22Rv1 (cell line): ENCODE measurements around the gene YBX2.

Experiments used
- H3K27ac ChIP-seq: fragments of 450-650 bp; 2 replicates; pipeline ENCODE4 v1.5.1; 2017
- ZFX ChIP-seq: fragments of 450-650 bp; IDR thresholded peaks from 2 replicates; pipeline ENCODE4 v1.6.1; 2017; ENCODE audit warnings: antibody characterized with exemption, borderline replicate concordance
- TF ChIP-seq, protein P1 (sequence below): fragments of 450-650 bp; IDR thresholded peaks from 2 replicates; pipeline ENCODE4 v1.5.1; 2017; ENCODE audit warnings: mild to moderate bottlenecking

YBX2 gene

DNA sequence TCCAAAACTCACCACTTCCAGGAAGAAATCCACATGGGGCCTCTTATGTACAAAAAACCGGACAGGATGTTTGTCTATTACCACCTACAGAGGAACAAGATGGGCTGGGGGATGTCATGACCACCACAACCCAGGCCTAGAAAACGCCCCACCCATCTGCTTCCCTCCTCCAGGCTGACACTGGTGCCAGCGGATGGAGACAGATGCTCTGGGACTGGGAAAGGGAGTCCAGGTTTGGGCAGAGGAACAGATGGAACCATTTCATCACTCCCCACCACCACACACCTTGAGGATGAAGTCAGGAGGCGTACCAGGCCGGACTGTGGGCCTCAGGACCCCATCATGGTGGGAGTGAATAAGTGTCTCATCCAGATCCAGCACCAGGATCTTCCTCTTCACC is 47.7 kb downstream of the YBX2 start:
- no peak overlapping the region for H3K27ac ChIP-seq
- no peak for TF ChIP-seq ZFX
- TF ChIP-seq, protein P1, sequence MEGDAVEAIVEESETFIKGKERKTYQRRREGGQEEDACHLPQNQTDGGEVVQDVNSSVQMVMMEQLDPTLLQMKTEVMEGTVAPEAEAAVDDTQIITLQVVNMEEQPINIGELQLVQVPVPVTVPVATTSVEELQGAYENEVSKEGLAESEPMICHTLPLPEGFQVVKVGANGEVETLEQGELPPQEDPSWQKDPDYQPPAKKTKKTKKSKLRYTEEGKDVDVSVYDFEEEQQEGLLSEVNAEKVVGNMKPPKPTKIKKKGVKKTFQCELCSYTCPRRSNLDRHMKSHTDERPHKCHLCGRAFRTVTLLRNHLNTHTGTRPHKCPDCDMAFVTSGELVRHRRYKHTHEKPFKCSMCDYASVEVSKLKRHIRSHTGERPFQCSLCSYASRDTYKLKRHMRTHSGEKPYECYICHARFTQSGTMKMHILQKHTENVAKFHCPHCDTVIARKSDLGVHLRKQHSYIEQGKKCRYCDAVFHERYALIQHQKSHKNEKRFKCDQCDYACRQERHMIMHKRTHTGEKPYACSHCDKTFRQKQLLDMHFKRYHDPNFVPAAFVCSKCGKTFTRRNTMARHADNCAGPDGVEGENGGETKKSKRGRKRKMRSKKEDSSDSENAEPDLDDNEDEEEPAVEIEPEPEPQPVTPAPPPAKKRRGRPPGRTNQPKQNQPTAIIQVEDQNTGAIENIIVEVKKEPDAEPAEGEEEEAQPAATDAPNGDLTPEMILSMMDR: no peak

GRCh38 chr17:7243838-7244237 is 50.6 kb downstream of the YBX2 start:
- peak overlapping the region; percentile 98 for H3K27ac ChIP-seq

DNA sequence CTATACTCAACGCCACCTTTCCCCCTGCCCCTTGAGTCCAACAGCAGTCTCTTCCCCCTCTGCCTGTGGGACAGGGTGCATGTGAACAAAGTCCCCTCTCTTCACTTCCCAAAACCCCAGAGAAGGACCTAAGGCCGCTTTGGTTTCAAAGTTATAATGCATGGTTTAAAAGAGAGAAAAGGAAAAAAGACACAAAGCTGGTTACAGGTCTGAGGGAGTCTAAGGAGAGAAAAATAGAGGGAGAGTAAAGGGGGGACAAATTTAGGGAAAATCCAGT is 51.0 kb downstream of the YBX2 start:
- no peak for TF ChIP-seq ZFX
- TF ChIP-seq, protein P1: no peak
- H3K27ac ChIP-seq: peak overlapping the region; percentile 98

- peak overlapping the region; percentile 98 for H3K27ac ChIP-seq
- no peak for TF ChIP-seq ZFX
- TF ChIP-seq, protein P1: no peak
Observed at GRCh38 chr17:7242717-7243452, 51.6 kb downstream of the YBX2 start.

DNA sequence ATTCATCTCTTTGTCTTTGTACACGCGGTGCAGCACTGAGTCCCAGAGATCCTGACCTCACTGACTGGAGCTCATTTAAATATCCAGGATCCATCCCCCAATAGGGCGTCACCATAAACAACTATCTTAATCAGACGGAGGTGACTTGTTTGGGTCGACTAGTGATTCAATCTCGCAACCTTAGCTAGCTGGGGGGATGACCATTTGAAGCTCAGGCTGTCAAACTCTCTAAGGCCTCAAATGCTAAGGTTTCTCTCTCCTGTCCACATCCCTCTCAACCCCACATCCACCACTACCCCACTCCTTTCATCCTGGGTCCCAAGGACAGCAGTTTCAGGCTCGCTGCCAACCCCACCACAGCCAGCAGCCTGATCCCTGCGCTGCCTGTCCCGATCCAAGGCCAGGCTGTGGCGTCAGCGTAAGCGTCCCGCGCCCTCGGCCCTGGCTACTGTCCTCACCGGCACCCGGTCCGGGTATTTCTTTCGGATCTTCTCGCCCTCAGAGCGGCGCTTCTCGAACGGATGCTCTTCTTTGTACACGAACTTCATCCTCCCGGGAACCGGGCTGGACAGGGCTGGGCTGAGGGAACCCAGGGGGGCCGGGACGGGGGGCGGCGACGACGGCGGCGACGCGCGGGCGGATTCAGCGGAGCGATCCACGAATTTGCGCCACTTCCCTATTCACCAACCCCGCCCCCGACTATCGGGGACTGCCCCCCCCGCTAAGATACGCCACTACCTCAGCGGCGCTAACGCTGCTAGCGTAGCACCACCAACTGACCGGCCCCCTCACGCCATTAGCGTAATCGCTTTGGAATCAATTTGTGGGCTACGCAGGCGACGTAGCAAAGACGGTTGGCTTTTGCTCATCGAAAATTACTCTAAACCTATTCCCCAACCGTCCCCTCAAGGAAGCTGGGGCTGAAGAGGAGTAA is 52.4 kb downstream of the YBX2 start, which contains the start of gene GABARAP:
TSS of gene GABARAP (minus strand) at position 667 of the 934 bp plus-strand sequence. CDS start at position 548, 119 bp downstream.
- peak within 1 kb of the TSS; percentile 98 for H3K27ac ChIP-seq
- TF ChIP-seq ZFX: no peak
- TF ChIP-seq, protein P1: no peak

- peak overlapping the region; percentile 98 for H3K27ac ChIP-seq
- TF ChIP-seq ZFX: no peak
- TF ChIP-seq, protein P1: no peak
Observed at GRCh38 chr17:7241090-7241733, 53.2 kb downstream of the YBX2 start.

DNA sequence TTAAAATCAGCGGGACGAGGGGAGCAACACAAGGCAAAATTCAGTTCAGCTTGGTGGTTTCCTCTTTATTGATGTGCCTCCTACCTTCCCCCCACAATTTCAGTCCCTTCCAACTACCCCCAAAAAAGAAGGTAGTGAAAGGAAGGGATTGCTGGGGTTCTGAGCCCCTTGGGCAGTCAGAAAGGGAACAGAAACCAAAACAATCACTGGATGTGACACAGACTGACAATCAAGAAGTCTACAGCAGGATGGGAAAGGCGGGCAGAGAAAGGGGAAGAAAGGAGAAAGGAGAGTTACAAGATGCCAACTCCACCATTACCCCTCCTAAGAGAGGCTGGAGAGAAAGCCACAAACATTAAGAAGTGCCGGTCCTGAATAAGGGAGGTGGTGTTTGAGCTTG is 54.1 kb downstream of the YBX2 start:
- no peak for TF ChIP-seq ZFX
- TF ChIP-seq, protein P1: no peak
- peak overlapping the region; percentile 98 for H3K27ac ChIP-seq
